ENCODE measurements around the gene VSIG10. TPM values are rescaled to one million over a fixed set of nuclear protein-coding genes. Genes with fewer than 3 reads are reported as not detected.
A peak's percentile ranks its signal among the peaks of the same experiment; 100 is the strongest.

The VSIG10 gene
- total and polyA plus RNA-seq, 2 of the 13 experiments (the other 11 are each of a cell fraction or from before 2014, with no cell fraction given), result 25.6 to 42.5 TPM

DNA sequence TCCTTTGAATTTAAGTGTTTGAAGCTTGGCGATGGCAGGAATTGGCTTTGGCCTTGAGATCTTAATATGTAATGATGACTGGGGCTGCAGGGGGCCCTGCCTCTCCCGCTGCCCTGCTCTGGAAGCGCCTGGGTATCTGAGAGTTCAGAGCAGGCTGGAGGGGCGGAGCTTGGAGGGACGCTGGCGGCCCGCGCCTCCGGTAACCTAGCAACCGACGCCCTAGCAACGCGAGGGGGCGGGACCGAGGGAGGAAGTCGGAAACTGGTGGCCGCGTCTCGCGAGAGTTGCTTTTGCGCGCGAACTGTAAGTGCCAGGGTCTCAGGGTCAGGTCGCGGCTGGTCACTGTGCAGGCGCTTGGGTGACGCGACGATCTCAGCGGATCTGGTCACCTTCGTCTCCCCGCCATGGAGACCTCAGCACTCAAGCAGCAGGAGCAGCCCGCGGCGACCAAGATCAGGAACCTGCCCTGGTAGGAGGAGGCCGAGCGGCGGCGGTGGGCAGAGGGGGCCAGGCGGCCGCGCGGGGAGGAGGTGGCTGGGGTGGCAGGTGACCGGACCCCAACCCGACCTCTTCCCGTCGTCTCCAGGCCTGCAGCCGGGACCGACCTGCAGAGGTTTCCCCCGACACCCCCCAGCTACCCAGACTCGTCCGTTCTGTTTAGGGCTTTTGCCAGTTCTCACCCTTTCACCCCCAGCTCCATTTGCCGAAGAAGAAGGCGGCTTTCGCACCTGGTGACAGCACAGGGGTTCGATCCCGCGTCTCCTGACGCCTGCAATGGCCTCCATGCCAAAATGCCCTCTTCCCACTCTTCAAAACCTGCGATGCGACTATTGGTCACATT is 87.2 kb downstream of the VSIG10 start, which contains the start of gene RFC5 (continued):
- TF ChIP-seq SYNCRIP (IDR thresholded peaks at IDR 0.05; ENCODE audit: insufficient read depth, low read depth, low read length), result no peak
- no peak for TF ChIP-seq ZNF468 (CRISPR knock-in tag; IDR thresholded peaks at IDR 0.05)
- no peak for TF ChIP-seq BRCA1 (CRISPR knock-in tag; IDR thresholded peaks at IDR 0.05)
- TF ChIP-seq CEBPB (IDR thresholded peaks at IDR 0.05; ENCODE audit: borderline replicate concordance, low read depth, low read length), result no peak
- no peak for TF ChIP-seq CBX2 (IDR thresholded peaks at IDR 0.05; ENCODE audit: low read depth, low read length)
- no peak for TF ChIP-seq CBX2 (CRISPR knock-in tag; IDR thresholded peaks at IDR 0.05; ENCODE audit: low read depth)
- no peak for TF ChIP-seq ZNF839 (CRISPR knock-in tag; IDR thresholded peaks at IDR 0.05; ENCODE audit: borderline replicate concordance)
- TF ChIP-seq BRD4 (CRISPR knock-in tag; IDR thresholded peaks at IDR 0.05), result no peak
- no peak for TF ChIP-seq FOXM1 (CRISPR knock-in tag; IDR thresholded peaks at IDR 0.05)
- TF ChIP-seq EP300 (IDR thresholded peaks at IDR 0.05; ENCODE audit: low read depth in 2 of 2, low read length in 2 of 2), result no peak
- peak; percentile 37; the same call in 1 of the 2 replicates for TF ChIP-seq EP300 (CRISPR knock-in tag; IDR thresholded peaks at IDR 0.05; ENCODE audit: borderline replicate concordance)
- TF ChIP-seq SP5 (CRISPR knock-in tag; IDR thresholded peaks at IDR 0.05; ENCODE audit: borderline replicate concordance, low read depth), result peak; percentile 74
- TF ChIP-seq, protein P1, sequence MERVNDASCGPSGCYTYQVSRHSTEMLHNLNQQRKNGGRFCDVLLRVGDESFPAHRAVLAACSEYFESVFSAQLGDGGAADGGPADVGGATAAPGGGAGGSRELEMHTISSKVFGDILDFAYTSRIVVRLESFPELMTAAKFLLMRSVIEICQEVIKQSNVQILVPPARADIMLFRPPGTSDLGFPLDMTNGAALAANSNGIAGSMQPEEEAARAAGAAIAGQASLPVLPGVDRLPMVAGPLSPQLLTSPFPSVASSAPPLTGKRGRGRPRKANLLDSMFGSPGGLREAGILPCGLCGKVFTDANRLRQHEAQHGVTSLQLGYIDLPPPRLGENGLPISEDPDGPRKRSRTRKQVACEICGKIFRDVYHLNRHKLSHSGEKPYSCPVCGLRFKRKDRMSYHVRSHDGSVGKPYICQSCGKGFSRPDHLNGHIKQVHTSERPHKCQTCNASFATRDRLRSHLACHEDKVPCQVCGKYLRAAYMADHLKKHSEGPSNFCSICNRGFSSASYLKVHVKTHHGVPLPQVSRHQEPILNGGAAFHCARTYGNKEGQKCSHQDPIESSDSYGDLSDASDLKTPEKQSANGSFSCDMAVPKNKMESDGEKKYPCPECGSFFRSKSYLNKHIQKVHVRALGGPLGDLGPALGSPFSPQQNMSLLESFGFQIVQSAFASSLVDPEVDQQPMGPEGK (CRISPR knock-in tag; IDR thresholded peaks at IDR 0.05), result no peak
- no peak for TF ChIP-seq ZNF616 (CRISPR knock-in tag; IDR thresholded peaks at IDR 0.05; ENCODE audit: low read depth)
- no peak for TF ChIP-seq BCL6 (CRISPR knock-in tag; IDR thresholded peaks at IDR 0.05)
- peak; percentile 50 for TF ChIP-seq SOX5 (CRISPR knock-in tag; IDR thresholded peaks at IDR 0.05; ENCODE audit: borderline replicate concordance)
- TF ChIP-seq FOXA3 (CRISPR knock-in tag; IDR thresholded peaks at IDR 0.05), result peak; percentile 50; the same call in 1 of the 2 replicates
- TF ChIP-seq, protein P2, sequence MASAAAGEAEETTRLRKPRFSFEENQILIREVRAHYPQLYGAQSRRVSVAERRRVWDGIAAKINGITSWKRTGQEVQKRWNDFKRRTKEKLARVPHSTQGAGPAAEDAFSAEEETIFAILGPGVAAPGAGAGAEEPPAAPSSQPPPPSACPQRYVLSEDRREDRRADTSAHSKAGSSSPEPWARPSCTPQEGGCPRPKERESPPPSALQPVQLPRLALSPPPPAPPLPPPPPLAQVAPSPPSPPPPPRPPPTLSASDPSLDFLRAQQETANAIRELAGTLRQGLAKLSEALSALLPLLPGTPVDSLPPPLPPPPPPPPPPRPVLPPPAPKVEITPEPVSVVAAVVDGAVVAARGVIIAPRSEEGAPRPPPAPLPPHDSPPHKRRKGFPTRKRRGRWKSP (CRISPR knock-in tag; IDR thresholded peaks at IDR 0.05), result 0 out of 2 replicates have a peak, but pooled peaks have one; percentile 24
- TF ChIP-seq, protein P3, sequence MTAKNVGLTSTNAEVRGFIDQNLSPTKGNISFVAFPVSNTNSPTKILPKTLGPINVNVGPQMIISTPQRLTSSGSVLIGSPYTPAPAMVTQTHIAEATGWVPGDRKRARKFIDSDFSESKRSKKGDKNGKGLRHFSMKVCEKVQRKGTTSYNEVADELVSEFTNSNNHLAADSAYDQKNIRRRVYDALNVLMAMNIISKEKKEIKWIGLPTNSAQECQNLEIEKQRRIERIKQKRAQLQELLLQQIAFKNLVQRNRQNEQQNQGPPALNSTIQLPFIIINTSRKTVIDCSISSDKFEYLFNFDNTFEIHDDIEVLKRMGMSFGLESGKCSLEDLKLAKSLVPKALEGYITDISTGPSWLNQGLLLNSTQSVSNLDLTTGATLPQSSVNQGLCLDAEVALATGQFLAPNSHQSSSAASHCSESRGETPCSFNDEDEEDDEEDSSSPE (CRISPR knock-in tag; IDR thresholded peaks at IDR 0.05), result peak; percentile 99
- TF ChIP-seq ARHGAP35 (CRISPR knock-in tag; IDR thresholded peaks at IDR 0.05; ENCODE audit: borderline replicate concordance), result 0 out of 2 replicates have a peak, but pooled peaks have one; percentile 55
- peak; percentile 87; the same call in 1 of the 2 replicates for TF ChIP-seq ZFP41 (CRISPR knock-in tag; IDR thresholded peaks at IDR 0.05; ENCODE audit: borderline replicate concordance)
- peak; percentile 54; the same call in 1 of the 2 replicates for TF ChIP-seq TGIF2 (CRISPR knock-in tag; IDR thresholded peaks at IDR 0.05)
- TF ChIP-seq, protein P4, sequence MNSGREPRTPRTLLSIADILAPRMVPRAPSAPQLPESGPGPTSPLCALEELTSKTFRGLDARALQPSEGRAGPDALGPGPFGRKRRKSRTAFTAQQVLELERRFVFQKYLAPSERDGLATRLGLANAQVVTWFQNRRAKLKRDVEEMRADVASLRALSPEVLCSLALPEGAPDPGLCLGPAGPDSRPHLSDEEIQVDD (CRISPR knock-in tag; IDR thresholded peaks at IDR 0.05; ENCODE audit: borderline replicate concordance), result peak; percentile 52; the same call in 1 of the 2 replicates
- TF ChIP-seq, protein P5, sequence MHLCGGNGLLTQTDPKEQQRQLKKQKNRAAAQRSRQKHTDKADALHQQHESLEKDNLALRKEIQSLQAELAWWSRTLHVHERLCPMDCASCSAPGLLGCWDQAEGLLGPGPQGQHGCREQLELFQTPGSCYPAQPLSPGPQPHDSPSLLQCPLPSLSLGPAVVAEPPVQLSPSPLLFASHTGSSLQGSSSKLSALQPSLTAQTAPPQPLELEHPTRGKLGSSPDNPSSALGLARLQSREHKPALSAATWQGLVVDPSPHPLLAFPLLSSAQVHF (CRISPR knock-in tag; IDR thresholded peaks at IDR 0.05), result peak; percentile 72; the same call in 1 of the 2 replicates
